D721Med (cell line): ENCODE measurements around the gene GUCY1A1.

Experiments used
- DNase-seq: peaks from one replicate; pipeline ENCODE4 v3.0.0; 2011; ENCODE audit warnings: low spot score; ENCODE audit not compliant: insufficient read length
- FAIRE-seq: peaks from 2 replicates; lab custom pipeline; 2011; peaks lifted over from hg19 to GRCh38; lab: Jason Lieb, UNC
- CTCF ChIP-seq: IDR thresholded peaks from 2 replicates; pipeline ENCODE4 v1.5.1; 2012; ENCODE audit warnings: mild to moderate bottlenecking, control low read depth; ENCODE audit not compliant: insufficient read depth; ENCODE audit errors: missing control alignments

The GUCY1A1 gene

DNA sequence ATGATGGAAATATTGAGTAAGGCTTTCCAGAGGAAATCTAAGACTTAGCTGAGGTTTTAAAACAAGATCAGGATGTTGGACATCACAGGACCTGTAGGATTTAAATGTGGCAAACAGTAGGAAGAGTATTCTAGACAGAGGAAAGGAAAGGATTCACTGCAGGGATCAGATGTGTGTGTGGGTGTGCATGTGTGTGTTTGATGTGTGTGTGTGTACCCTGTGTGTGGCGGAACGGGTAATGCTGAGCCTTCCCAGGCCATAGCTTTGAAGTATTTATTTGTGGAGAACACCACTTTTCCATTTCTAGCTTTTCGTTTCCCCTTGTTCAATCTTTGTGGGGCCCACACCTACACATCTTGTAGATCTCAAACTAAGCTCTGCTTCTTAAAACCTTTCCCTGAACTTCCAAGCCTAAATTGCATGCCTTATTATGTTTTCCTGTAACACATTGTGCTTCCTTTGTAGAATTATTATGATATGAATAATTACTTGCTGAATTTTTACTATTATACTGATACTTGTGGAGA is 6.9 kb downstream of the GUCY1A1 start:
- FAIRE-seq (no peak), DNase-seq (no peak)
- TF ChIP-seq CTCF: no peak

DNA sequence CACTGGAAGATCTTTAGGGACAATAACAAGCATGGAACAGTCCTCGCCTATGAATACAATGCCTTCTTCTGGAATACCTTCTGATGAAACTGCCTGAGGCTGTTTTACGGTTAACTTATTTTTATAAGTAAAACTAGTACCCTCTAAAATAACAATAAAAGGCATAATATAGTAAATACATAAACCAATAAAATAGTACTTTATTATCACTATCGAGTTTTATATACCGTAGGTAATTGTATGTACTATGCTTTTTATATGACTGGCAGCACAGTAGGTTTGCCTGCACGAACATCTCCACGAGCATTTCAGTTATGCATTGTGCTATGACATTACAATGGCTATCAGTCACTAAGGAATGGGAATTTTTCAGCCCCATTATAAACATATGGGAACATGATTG is 8.0 kb downstream of the GUCY1A1 start:
- FAIRE-seq: no peak
- no peak for DNase-seq
- TF ChIP-seq CTCF: no peak

- no peak for TF ChIP-seq CTCF
- no peak for FAIRE-seq
- DNase-seq: no peak
Observed at GRCh38 chr4:155675709-155676429, 9.2 kb downstream of the GUCY1A1 start.

DNA sequence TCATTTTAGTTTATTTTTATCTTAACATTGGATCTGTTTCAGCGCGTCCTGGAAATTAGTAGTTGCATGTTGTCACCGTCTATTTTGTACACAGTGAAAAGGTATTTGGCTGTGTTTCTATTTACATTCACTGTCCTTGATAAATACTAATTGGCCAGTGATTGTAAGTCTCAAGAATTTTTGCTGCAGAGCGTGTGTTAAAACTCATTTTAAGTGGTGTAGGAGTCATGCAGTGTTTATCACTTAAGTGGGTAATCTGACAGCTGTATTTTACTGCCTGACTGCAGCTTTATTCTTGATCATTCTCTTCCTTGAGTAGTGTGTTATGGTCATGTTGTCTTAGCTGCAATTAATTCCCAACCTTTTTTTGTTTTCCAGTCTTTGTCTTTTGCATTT is 9.8 kb downstream of the GUCY1A1 start:
- DNase-seq: no peak
- TF ChIP-seq CTCF: no peak
- no peak for FAIRE-seq

DNA sequence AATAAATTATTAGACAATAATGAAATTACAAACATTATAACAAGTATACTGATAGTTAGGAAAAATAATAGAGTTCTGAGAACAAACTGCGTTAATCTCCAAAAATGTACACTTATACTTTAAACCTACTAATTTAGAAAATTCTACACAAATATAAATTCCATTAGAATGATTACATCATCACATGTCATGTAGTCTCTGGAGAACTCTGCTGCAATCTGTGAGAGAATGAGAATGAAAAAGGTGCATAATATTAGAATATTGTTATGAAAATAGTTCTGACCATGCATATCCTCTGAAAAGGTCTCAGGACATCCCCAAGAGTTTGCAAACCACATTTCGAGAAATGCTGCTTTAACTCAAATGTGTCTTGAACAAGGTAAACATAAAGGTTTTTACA is 11.4 kb downstream of the GUCY1A1 start:
- TF ChIP-seq CTCF: no peak
- FAIRE-seq (no peak), DNase-seq (no peak)

DNA sequence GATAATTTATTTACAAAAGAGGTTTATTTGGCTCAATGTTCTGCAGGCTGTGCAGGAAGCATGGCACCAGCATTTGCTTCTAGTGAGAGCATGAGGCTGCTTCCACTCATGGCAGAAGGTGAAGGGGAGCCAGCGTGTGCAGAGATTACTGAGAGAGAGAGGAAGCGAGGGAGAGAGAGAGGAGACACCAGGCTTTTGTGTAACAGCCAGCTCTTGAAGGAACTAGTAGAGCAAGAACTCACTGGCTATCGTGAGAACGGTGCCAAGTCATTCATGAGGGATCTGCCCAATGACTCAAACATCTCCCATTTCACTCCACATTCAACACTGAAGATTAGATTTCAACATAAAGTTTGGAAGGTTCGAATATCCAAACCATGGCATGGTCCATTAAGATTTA is 12.7 kb downstream of the GUCY1A1 start:
- no peak for TF ChIP-seq CTCF
- FAIRE-seq: no peak
- no peak for DNase-seq

DNA sequence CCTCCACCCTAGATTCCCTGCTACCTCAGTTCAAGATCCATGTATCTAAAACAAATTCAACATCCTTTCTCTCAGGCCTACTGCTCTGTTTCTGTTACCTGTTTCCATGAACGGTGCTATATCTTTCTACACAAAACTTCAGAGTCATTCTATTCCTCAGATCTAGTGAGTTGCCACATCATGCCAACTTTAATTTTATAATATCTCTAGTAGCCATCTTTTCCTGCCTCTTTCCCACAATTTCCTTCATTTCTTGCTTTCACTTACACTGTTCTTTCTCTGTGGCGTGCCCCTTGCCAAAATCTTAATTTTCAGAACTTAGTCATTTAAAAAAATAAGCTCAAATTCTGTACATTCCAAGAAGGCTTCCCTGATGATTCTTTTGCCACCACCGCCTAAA is 15.2 kb downstream of the GUCY1A1 start:
- DNase-seq: no peak
- no peak for TF ChIP-seq CTCF
- no peak for FAIRE-seq
